MM.1S (cell line): ENCODE results near the gene ANKRD13A.

ENCODE experiments used
- EZH2phosphoT487 ChIP-seq: fragments of 300-600 bp; sonication (generic); IDR thresholded peaks from 2 replicates; pipeline ENCODE4 v1.6.1; 2018; ENCODE audit warnings: antibody characterized with exemption, low read length
- TF ChIP-seq, protein P1 (sequence below): fragments of 300-600 bp; sonication (generic); IDR thresholded peaks from 2 replicates; pipeline ENCODE4 v1.5.1; 2016; ENCODE audit warnings: antibody characterized with exemption, low read length, mixed read lengths

DNA sequence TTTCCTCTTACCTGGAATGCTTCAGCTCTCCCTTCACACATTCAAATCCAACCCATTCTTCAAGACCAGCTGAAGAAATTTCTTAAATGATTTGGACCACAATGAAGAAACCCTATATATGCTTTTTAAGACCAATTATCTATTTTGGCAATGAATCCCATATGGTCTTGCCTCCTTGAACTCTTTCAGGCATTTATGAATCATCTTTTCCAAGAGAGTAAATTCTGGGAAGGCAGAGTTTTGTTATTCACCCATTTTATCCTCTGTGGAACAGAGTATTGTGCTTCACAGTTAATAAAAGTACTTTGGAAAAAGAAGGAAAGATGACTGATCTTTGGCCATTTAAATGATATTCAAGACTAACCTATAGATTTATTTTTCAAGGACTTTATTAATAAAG is 17.0 kb upstream of the ANKRD13A start:
- TF ChIP-seq, protein P1, sequence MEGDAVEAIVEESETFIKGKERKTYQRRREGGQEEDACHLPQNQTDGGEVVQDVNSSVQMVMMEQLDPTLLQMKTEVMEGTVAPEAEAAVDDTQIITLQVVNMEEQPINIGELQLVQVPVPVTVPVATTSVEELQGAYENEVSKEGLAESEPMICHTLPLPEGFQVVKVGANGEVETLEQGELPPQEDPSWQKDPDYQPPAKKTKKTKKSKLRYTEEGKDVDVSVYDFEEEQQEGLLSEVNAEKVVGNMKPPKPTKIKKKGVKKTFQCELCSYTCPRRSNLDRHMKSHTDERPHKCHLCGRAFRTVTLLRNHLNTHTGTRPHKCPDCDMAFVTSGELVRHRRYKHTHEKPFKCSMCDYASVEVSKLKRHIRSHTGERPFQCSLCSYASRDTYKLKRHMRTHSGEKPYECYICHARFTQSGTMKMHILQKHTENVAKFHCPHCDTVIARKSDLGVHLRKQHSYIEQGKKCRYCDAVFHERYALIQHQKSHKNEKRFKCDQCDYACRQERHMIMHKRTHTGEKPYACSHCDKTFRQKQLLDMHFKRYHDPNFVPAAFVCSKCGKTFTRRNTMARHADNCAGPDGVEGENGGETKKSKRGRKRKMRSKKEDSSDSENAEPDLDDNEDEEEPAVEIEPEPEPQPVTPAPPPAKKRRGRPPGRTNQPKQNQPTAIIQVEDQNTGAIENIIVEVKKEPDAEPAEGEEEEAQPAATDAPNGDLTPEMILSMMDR, result no peak
- TF ChIP-seq EZH2phosphoT487, result no peak
